G401 (cell line): ENCODE measurements around the gene TMEM35A. TPM values are rescaled to one million over a fixed set of nuclear protein-coding genes. Genes with fewer than 3 reads are reported as not detected.
"Not testable (repeated sequence)": the region's sequence is repeated elsewhere in the genome, so short reads cannot be mapped to it uniquely, and the experiment has no call there.

Source experiments
- DNase-seq: peaks from one replicate; pipeline ENCODE4 v3.0.0-alpha.2; 2015; ENCODE audit warnings: low spot score
- in situ Hi-C: cut with HindIII; loops from 2 replicates; pipeline ENCODE4 v1.10.0; 2016; ENCODE audit warnings: low sequenced_read_pairs, mixed read lengths
- total RNA-seq: library from RNA; depleted of rRNA; stranded (reverse); fragments of >200 nt; shearing (Covaris generic); gene quantifications from 2 replicates; pipeline ENCODE4 v1.2.3, GENCODE V29; 2014; rRNA removed

The TMEM35A gene
- total RNA-seq = 0.92 and 2.4 TPM in 2 replicates

GRCh38 chrX:101078716-101079598 lies at the start of gene TMEM35A:
TSS of gene TMEM35A (plus strand) at chrX:101078879. CDS start at chrX:101079003, 124 bp downstream.
- DNase-seq = peak; percentile 87
- in situ Hi-C loops = no loop called here

DNA sequence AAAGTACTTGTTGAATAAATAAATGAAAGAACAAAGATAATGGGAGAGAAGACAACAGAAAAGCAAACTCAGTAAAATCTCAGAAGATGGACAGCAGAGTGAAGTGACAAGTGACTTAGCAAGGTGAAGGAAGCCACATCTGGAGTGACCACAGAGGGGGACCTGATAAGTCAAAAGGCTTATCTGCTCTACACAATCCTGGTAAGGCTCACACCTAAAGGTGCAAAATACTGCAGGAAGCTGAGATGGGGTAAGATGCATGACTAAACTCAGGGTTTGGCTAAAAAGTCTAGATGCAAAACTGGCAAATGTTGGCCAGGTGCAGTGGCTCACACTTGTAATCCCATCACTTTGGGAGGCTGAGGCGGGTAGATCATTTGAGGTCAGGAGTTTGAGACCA lies 49.0 kb upstream of the TMEM35A start:
- in situ Hi-C loops = no loop called here

DNA sequence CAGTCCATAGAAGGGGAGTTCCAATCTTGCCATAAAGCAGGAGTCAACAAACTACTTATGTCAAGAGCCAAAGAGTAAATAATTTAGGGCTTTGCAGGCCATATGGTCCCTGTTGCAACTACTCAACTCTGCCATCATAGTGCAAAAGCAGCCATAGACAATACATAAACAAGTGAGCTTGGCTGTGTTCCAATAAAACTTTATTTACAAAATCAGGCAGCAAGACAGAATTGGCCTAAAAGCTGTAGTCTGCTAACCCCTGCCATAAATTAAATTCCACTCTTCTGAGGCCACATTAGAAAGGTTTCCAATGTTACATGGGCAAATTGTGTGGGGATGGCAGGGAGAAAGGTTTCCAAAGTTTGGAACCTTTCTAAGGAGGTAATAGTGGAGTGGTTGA lies 41.4 kb upstream of the TMEM35A start:
- DNase-seq = no peak
- in situ Hi-C loops = no loop called here

More for the DNA sequence above, 49.0 kb upstream of the TMEM35A start:
- DNase-seq = no peak

DNA sequence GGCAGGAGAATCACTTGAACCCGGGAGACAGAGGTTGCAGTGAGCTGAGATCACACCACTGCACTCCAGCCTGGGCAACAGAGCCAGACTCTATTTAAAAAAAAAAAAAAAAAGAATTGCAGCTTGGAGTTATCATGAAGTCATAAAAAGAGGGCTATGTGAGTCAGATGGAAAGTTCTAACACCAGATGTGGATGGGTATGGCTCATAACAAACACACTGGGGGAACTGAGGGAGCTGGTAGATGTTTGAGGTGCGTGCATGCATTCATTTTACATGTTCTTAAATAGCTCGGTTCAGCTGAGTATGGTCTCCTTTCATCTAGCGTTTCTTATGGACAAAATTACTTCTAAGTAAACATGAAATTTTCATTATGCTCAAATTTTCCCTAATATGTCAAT lies 38.5 kb upstream of the TMEM35A start:
- no peak for DNase-seq
- in situ Hi-C loops = no loop called here

- DNase-seq = no peak
- in situ Hi-C loops = no loop called here
Measured at GRCh38 chrX:101051153-101051548, 27.5 kb upstream of the TMEM35A start.

GRCh38 chrX:101051549-101052302 lies 27.0 kb upstream of the TMEM35A start, which contains the start of gene TRMT2B:
TSS of gene TRMT2B (minus strand) at chrX:101052111. CDS start at chrX:101042289, 9,822 bp downstream.
- in situ Hi-C loops = no loop called here

DNA sequence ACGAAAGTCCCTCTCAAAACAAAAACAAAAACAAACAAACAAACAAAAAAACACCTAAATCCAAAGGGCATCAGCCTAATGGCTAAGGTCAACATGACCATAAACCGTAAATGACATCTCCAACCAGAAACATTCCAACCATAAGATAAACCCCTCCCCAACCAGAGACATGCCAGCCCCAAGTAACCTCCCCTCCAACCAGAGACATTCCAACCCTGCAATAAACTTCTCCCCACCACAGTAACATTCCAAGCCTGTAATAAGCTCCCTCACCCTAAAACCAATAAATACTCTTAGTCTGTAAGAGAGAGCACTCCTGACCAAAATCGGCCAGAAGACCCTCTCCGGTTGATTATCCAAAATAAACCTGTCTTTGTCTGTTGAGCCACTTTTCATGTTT lies 22.1 kb upstream of the TMEM35A start:
- in situ Hi-C loops, DNase-seq: not testable (repeated sequence)

More at GRCh38 chrX:101051549-101052302, 27.0 kb upstream of the TMEM35A start, which contains the start of gene TRMT2B:
- DNase-seq = peak; percentile 80

- in situ Hi-C loops = no loop called here
Measured at GRCh38 chrX:101057093-101057714, 21.5 kb upstream of the TMEM35A start.

DNA sequence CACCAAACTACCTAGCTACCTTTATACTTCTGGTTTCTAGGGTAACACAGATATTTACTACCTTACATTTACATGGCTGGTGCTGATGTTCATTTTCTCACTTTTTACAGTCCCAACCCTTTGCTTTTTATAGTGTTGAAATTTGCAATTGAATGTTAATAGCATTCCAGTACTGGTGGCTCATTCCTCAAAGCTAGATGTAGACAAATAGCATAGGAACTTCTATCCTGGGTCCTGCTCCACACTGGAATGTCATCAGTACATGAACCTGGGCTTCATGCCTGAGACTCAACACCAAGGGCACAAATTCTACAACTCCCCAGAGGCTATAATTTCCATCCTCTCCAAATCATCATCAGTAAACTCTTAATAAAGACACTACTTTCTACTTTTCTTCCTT lies 16.5 kb upstream of the TMEM35A start:
- in situ Hi-C loops = no loop called here
- no peak for DNase-seq

More at GRCh38 chrX:101057093-101057714, 21.5 kb upstream of the TMEM35A start:
- DNase-seq = no peak

GRCh38 chrX:101071582-101071981 lies 7.1 kb upstream of the TMEM35A start:
- DNase-seq = no peak
- in situ Hi-C loops = no loop called here

DNA sequence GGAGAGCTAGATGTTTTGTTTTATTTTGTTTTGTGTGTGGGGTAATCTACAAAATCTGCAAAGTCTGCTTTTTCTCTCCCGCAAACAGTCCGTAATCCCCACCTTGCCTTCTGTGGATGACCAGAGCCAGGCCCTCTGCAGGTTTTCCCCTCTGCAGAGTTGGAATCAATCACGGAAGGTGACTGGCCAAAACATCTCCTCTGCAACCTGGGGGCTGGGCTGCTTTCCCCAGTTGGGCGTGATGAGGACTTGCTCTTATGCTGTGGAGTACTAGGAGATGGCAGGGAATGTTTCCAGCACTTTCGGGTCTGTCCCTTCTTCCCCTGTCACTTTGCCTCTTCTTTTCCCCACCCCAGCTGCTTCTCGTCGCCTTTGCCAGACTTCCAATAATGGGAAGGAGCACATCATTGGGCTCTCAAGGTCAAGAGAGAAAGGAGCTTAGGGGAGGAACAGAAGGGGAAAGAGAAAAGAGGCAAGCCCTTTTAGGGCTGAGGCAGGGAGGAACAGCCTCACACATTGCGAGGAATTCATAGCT lies 1.1 kb downstream of the TMEM35A start:
- peak; percentile 72 for DNase-seq
- in situ Hi-C loops = no loop called here

- in situ Hi-C loops = no loop called here
Measured at GRCh38 chrX:101080326-101081124, 1.8 kb downstream of the TMEM35A start.

GRCh38 chrX:101081231-101081630 lies 2.6 kb downstream of the TMEM35A start:
- in situ Hi-C loops = no loop called here
- DNase-seq = peak; percentile 36

More at GRCh38 chrX:101080326-101081124, 1.8 kb downstream of the TMEM35A start:
- DNase-seq = peak; percentile 72

DNA sequence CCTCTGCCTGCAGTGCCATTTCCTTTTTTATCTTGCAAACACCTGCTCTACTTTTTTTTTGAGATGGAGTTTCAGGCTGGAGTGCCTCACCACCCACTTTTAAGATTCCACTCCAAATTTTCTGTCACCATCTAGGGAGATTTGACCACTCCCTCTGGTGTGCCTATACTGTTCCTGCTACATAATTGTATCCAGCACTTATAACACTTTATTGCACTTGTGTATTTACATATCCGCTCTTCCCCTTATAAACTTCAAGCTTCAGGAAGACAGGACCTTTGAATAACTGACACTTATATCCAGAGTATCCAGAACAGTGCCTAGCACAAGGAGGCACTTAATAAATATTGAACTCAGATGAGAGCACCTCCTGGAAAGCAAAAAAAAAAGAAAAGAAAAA lies 13.1 kb downstream of the TMEM35A start:
- in situ Hi-C loops = no loop called here
- no peak for DNase-seq

DNA sequence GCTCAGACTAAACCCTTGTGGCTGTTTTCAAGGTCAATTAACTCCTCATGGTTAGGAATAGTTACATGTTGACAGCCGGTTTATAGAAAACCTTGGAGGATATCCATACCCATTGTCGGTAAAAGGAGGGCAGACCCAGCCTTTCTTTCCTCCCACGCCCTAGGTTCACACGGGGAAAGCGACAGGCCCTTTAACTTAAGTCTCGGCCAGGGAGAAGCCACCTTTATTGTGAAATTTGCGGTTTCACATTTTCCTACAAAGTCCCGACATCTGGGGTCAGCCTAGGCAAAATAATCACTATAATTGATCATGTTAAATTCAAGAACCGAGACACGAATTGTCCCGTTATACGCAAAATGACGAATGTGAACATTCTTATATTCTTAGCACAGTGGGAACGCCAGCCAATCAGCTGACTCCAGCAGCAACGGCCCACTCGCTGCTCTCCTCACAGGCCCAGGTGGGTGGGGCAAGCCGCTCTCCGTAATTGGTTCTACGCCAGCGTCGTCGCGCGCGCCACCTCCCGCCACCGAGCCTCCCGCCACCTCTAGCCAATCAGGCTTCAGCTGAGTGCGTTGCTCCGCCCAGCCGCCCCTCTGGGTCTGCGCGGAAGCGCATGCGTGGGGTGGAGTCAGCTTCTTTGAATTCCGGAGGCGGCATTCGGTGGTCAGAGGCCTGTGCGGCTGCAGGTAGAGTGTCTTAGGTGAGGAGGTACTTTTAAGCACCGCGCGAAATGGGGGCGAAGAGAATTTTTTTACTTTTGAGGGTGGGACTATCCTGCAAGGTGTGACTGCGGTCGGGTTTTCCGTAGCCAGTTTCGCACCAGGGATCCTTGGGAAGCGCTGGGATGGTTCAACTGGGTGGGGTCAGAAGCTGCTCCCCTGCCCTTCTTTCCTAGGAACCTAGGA lies 19.1 kb downstream of the TMEM35A start, which contains the start of gene CENPI:
TSS of gene CENPI (plus strand) at position 659 of the 908 bp plus-strand sequence. CDS start 2,867 bp downstream, outside the sequence.
- DNase-seq = peak; percentile 93
- in situ Hi-C loops = no loop called here

DNA sequence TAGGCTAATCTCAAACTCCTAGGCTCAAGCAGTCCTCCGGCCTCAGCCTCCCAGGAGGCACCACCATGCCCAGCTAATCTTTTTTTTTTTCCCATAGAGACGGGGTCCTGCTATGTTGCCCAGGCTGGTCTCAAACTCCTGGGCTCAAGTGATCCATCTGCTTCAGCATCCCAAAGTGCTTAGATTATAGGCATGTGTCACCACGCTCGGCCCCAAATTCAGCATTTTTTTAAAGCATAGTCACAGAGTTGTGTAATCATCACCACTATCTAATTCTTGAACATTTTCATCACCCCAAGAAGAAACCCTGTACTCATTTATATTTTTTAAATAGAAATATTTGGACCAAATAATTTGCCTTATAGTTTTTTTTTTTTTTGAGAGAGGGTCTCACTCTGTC lies 29.6 kb downstream of the TMEM35A start:
- in situ Hi-C loops = no loop called here
- DNase-seq = no peak

GRCh38 chrX:101117701-101118100 lies 39.0 kb downstream of the TMEM35A start:
- in situ Hi-C loops = no loop called here
- no peak for DNase-seq
